C1 segment of cervical spinal cord (tissue), 14 donors: ENCODE data around the gene ZNF391.
"Not testable (repeated sequence)": the region's sequence is repeated elsewhere in the genome, so short reads cannot be mapped to it uniquely, and the experiment has no call there.

Experiments used
- DNase-seq, 14 donors: peaks; one replicate each; lab custom pipeline; 2025; lab: John Stamatoyannopoulos, UW

Gene ZNF391

GRCh38 chr6:27422651-27423332, 34.2 kb downstream of the ZNF391 start:
- DNase-seq: peak in 4 of 14 donors; percentile 0 to 8 (median 2)

GRCh38 chr6:27424851-27425250, 36.3 kb downstream of the ZNF391 start:
- DNase-seq: not testable (repeated sequence)

- DNase-seq: no peak
Observed at GRCh38 chr6:27426045-27426620, 37.6 kb downstream of the ZNF391 start.

GRCh38 chr6:27428502-27428901, 39.9 kb downstream of the ZNF391 start:
- DNase-seq: no peak

GRCh38 chr6:27428966-27429365, 40.4 kb downstream of the ZNF391 start:
- no peak for DNase-seq

- DNase-seq: no peak
Observed at GRCh38 chr6:27433714-27434113, 45.2 kb downstream of the ZNF391 start.

- DNase-seq: no peak
Observed at GRCh38 chr6:27439371-27439770, 50.8 kb downstream of the ZNF391 start.

- no peak for DNase-seq
Observed at GRCh38 chr6:27441001-27441400, 52.4 kb downstream of the ZNF391 start.

- DNase-seq: no peak
Observed at GRCh38 chr6:27442932-27443331, 54.4 kb downstream of the ZNF391 start.

- DNase-seq: no peak
Observed at GRCh38 chr6:27448456-27448855, 59.9 kb downstream of the ZNF391 start.

- no peak for DNase-seq
Observed at GRCh38 chr6:27451660-27452390, 63.3 kb downstream of the ZNF391 start.

GRCh38 chr6:27452496-27452897, 63.9 kb downstream of the ZNF391 start:
- DNase-seq: no peak
